ENCODE results near the gene TMPRSS4.

Gene TMPRSS4

DNA sequence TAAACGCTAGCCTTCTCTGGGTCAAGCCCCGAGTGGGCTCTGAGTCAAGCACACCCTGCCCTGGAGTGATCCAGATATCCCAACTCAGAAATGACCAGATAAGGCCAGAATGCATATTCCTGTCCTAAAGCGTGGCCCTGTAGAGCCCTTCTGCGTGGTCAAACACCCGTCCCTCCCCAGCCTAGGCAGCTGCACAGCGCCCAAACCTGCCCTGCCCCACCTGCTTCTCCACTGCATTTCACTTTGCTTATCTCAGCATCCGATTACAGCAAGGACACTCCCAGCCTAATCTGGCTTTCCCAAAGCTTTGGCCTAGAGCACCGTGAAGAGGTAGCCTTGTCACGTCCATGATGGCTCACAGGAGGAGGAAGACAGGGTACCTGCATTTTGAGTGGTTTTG, 11.9 kb upstream of the TMPRSS4 start:
- no peaks in the 10 kb centered on the region for H3K36me3 ChIP-seq (ENCODE audit: control insufficient read depth in 1 of 2, insufficient read depth in 2 of 2, low read length in 2 of 2)

DNA sequence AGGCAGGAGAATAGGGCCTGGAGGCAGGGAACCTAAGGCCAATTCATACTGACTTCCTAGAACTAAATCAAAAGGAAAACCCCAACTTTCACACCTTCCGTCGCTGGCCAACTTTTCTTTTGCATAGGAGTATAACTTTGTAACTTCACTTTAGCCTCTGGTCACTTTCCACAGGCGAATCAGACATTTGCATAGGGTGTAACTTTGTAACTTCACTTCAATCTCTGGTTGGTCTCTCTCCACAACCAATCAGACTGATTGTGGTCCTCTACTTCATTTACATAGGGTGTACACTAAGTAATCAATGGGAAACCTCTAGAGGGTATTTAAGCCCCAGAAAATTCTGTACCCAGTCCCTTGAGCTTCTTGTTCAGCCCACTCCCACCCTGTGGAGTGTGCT, 11.5 kb upstream of the TMPRSS4 start:
- Histone ChIP-seq H3K27ac (ENCODE audit: low read depth, low read length) (no peak overlapping the region), H3K4me3 (ENCODE audit: low read depth in 1 of 2, low read length in 2 of 2) (no peak overlapping the region), H3K4me1 (ENCODE audit: control insufficient read depth in 1 of 2, insufficient read depth in 2 of 2, low read length in 2 of 2) (peaks cover 5 to 7% of the 10 kb centered on the region in 2 donors), H3K27me3 (ENCODE audit: control insufficient read depth in 1 of 2, insufficient read depth in 2 of 2, low read length in 2 of 2) (no peaks in the 10 kb centered on the region), H3K9me3 (ENCODE audit: control insufficient read depth in 1 of 2, low read length in 2 of 2) (no peaks in the 10 kb centered on the region), H3K36me3 (ENCODE audit: control insufficient read depth in 1 of 2, insufficient read depth in 2 of 2, low read length in 2 of 2) (no peaks in the 10 kb centered on the region), H3K9ac (ENCODE audit: low read depth in 1 of 2, low read length in 2 of 2) (no peak overlapping the region)

More for the DNA sequence above, 11.9 kb upstream of the TMPRSS4 start:
- no peak overlapping the region for H3K27ac ChIP-seq (ENCODE audit: low read depth, low read length)
- no peaks in the 10 kb centered on the region for H3K27me3 ChIP-seq (ENCODE audit: control insufficient read depth in 1 of 2, insufficient read depth in 2 of 2, low read length in 2 of 2)
- H3K4me3 ChIP-seq (ENCODE audit: low read depth in 1 of 2, low read length in 2 of 2), result no peak overlapping the region
- no peak overlapping the region for H3K9ac ChIP-seq (ENCODE audit: low read depth in 1 of 2, low read length in 2 of 2)
- peaks cover 5 to 7% of the 10 kb centered on the region in 2 donors for H3K4me1 ChIP-seq (ENCODE audit: control insufficient read depth in 1 of 2, insufficient read depth in 2 of 2, low read length in 2 of 2)
- no peaks in the 10 kb centered on the region for H3K9me3 ChIP-seq (ENCODE audit: control insufficient read depth in 1 of 2, low read length in 2 of 2)

DNA sequence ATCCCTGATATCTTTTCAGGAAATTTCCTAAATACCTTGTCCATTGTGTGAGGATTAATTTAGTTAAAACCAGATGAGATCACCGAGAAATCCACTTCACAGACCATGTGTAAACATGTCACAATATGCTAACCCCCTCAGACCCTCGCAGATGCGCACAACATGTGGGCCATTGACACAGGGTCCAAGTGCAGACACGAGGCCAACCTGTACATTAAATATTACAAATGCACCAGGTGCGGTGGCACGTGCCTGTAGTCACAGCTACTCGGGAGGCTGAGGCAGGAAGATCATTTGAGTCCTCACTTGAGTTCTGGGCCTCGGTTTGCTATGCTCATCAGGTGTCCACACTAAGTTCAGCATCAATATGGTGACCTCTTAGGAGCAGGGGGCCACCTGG, 9.9 kb upstream of the TMPRSS4 start:
- H3K9ac ChIP-seq (ENCODE audit: low read depth in 1 of 2, low read length in 2 of 2), result no peak overlapping the region
- no peak overlapping the region for H3K4me3 ChIP-seq (ENCODE audit: low read depth in 1 of 2, low read length in 2 of 2)
- no peak overlapping the region for H3K27ac ChIP-seq (ENCODE audit: low read depth, low read length)
- no peaks in the 10 kb centered on the region for H3K27me3 ChIP-seq (ENCODE audit: control insufficient read depth in 1 of 2, insufficient read depth in 2 of 2, low read length in 2 of 2)
- no peaks in the 10 kb centered on the region for H3K36me3 ChIP-seq (ENCODE audit: control insufficient read depth in 1 of 2, insufficient read depth in 2 of 2, low read length in 2 of 2)
- H3K4me1 ChIP-seq (ENCODE audit: control insufficient read depth in 1 of 2, insufficient read depth in 2 of 2, low read length in 2 of 2), result peaks cover 5 to 7% of the 10 kb centered on the region in 2 donors
- no peaks in the 10 kb centered on the region for H3K9me3 ChIP-seq (ENCODE audit: control insufficient read depth in 1 of 2, low read length in 2 of 2)

DNA sequence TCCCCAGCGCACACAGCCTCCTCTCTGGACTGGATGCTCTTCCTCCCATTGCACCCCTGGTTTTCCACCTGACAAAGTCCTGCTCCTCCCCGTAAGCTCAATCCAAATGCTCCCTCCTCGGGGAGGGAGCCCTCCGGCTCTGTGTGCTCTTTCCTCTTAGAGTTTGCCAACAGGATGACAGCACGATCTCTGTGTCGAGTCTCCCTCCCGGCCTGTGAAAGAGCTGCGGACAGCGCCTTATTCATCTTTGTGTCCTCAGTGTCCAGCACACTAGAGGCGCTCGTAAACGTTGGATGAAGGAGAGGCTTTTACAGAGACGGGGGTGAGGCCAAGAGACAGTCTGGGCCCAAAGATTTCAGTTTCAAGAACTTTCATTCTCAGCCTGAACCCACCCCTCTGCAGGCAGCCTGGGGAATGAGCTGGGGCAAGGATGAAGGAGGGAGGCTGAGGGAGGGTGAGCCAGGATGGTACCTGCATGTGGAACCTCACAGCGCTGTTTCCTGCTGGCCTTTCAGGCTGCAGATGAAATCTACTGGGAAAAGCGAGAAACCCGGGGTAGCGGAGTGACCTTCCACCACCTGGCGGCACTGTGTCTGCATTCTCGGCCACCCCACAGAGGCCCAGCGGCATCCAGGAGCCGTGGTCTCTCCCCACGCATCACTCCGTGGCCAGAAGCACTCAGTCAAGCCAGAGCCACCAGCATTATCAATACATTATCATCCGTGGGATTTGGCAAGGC, 8.5 kb upstream of the TMPRSS4 start:
- H3K27me3 ChIP-seq (ENCODE audit: control insufficient read depth in 1 of 2, insufficient read depth in 2 of 2, low read length in 2 of 2), result no peaks in the 10 kb centered on the region
- no peak overlapping the region for H3K4me3 ChIP-seq (ENCODE audit: low read depth in 1 of 2, low read length in 2 of 2)
- no peaks in the 10 kb centered on the region for H3K9me3 ChIP-seq (ENCODE audit: control insufficient read depth in 1 of 2, low read length in 2 of 2)
- no peak overlapping the region for H3K27ac ChIP-seq (ENCODE audit: low read depth, low read length)
- H3K9ac ChIP-seq (ENCODE audit: low read depth in 1 of 2, low read length in 2 of 2), result no peak overlapping the region
- H3K36me3 ChIP-seq (ENCODE audit: control insufficient read depth in 1 of 2, insufficient read depth in 2 of 2, low read length in 2 of 2), result no peaks in the 10 kb centered on the region
- H3K4me1 ChIP-seq (ENCODE audit: control insufficient read depth in 1 of 2, insufficient read depth in 2 of 2, low read length in 2 of 2), result peaks cover 5 to 7% of the 10 kb centered on the region in 2 donors

DNA sequence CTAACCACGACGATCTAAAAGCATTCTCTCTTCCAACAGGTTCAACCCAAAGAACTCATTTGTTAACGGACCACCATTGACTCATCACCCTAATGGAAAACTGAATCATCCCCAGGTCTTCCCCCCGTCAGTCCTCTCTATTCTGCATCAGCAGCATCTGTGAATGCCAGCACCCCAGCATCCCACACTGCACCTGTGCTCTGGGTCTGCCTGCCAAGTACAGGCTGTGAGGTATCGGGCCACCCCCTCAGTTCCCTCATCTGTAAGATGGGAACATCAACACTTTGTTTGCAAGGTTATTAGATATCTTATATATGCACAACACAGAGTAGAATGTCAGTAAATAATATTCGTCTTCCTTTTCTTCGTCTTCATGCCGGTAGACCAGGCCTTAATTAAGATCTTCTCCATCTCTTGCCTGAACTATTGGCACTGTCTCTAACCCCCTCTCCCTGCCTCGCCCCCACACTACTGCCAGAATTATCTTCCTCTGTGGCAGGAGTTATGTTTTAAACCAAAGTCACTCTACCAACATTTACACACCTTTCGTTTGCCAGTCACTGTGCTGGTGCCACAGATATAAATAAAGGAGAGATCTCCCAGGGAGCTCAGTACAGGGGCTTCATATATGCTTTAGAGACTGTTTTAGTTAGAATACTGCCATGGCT, 7.8 kb upstream of the TMPRSS4 start:
- no peak overlapping the region for H3K27ac ChIP-seq (ENCODE audit: low read depth, low read length)

DNA sequence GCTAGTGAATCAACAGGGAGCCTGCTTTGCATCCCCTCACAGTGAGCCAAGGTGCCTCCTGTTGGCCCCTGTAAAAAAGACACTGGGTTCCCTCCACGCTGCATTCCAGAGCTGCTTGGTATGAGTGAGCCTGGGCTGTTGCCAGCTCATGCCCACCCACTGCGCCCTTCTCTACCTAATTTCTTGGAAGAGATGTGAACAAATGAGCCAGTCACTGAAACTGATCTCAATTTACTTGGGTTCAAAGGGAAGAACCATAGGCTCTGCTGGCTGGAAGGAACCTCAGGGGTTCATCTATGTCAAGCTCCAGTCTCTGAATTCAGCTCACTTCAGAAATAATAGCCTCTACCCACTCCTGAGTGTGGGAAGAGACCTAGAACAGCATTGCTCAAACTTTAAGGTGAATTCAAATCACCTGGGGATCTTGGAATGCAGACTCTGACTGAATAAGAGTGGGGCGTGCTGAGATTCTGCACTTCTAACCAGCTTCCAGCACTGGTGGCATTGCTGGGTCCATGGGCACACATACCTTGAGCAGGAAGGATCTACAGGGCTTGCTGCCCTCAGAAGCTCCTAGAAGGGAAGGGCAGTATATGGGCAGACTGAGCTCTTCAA, 5.4 kb upstream of the TMPRSS4 start:
- Histone ChIP-seq H3K9me3 (ENCODE audit: control insufficient read depth in 1 of 2, low read length in 2 of 2) (no peaks in the 10 kb centered on the region), H3K4me1 (ENCODE audit: control insufficient read depth in 1 of 2, insufficient read depth in 2 of 2, low read length in 2 of 2) (peaks cover 15 to 20% of the 10 kb centered on the region in 2 donors), H3K27me3 (ENCODE audit: control insufficient read depth in 1 of 2, insufficient read depth in 2 of 2, low read length in 2 of 2) (no peaks in the 10 kb centered on the region), H3K27ac (ENCODE audit: low read depth, low read length) (no peak overlapping the region), H3K36me3 (ENCODE audit: control insufficient read depth in 1 of 2, insufficient read depth in 2 of 2, low read length in 2 of 2) (no peaks in the 10 kb centered on the region), H3K9ac (ENCODE audit: low read depth in 1 of 2, low read length in 2 of 2) (no peak overlapping the region), H3K4me3 (ENCODE audit: low read depth in 1 of 2, low read length in 2 of 2) (no peak overlapping the region)

More for the DNA sequence above, 7.8 kb upstream of the TMPRSS4 start:
- H3K9ac ChIP-seq (ENCODE audit: low read depth in 1 of 2, low read length in 2 of 2), result no peak overlapping the region
- H3K4me3 ChIP-seq (ENCODE audit: low read depth in 1 of 2, low read length in 2 of 2), result no peak overlapping the region
- no peaks in the 10 kb centered on the region for H3K27me3 ChIP-seq (ENCODE audit: control insufficient read depth in 1 of 2, insufficient read depth in 2 of 2, low read length in 2 of 2)
- H3K4me1 ChIP-seq (ENCODE audit: control insufficient read depth in 1 of 2, insufficient read depth in 2 of 2, low read length in 2 of 2), result peaks cover 5 to 7% of the 10 kb centered on the region in 2 donors
- H3K9me3 ChIP-seq (ENCODE audit: control insufficient read depth in 1 of 2, low read length in 2 of 2), result no peaks in the 10 kb centered on the region
- no peaks in the 10 kb centered on the region for H3K36me3 ChIP-seq (ENCODE audit: control insufficient read depth in 1 of 2, insufficient read depth in 2 of 2, low read length in 2 of 2)

DNA sequence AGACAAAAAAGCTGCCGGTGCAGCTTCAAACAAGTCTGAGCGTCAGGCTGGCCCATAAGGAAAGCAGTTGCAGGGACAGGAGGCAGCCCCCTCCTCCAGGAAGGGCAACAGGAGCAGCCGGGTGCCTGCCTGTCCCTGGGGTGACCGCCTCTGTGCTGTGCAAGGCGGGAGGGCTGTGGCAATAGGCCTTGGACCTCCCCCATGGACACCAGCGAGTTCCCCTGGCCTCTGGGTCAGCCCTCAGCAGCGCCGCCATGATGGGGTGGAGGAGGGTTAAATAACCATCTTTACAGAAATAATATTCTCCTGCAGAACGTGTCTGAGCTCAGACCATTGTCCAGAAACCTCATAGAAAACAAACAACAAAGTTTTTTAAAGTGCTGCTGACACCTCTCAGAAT, 3.3 kb upstream of the TMPRSS4 start:
- no peak overlapping the region for H3K27ac ChIP-seq (ENCODE audit: low read depth, low read length)
- H3K27me3 ChIP-seq (ENCODE audit: control insufficient read depth in 1 of 2, insufficient read depth in 2 of 2, low read length in 2 of 2), result no peaks in the 10 kb centered on the region
- no peaks in the 10 kb centered on the region for H3K9me3 ChIP-seq (ENCODE audit: control insufficient read depth in 1 of 2, low read length in 2 of 2)
- no peak overlapping the region for H3K4me3 ChIP-seq (ENCODE audit: low read depth in 1 of 2, low read length in 2 of 2)
- H3K36me3 ChIP-seq (ENCODE audit: control insufficient read depth in 1 of 2, insufficient read depth in 2 of 2, low read length in 2 of 2), result no peaks in the 10 kb centered on the region
- H3K9ac ChIP-seq (ENCODE audit: low read depth in 1 of 2, low read length in 2 of 2), result no peak overlapping the region
- H3K4me1 ChIP-seq (ENCODE audit: control insufficient read depth in 1 of 2, insufficient read depth in 2 of 2, low read length in 2 of 2), result peaks cover 15 to 21% of the 10 kb centered on the region in 2 donors

DNA sequence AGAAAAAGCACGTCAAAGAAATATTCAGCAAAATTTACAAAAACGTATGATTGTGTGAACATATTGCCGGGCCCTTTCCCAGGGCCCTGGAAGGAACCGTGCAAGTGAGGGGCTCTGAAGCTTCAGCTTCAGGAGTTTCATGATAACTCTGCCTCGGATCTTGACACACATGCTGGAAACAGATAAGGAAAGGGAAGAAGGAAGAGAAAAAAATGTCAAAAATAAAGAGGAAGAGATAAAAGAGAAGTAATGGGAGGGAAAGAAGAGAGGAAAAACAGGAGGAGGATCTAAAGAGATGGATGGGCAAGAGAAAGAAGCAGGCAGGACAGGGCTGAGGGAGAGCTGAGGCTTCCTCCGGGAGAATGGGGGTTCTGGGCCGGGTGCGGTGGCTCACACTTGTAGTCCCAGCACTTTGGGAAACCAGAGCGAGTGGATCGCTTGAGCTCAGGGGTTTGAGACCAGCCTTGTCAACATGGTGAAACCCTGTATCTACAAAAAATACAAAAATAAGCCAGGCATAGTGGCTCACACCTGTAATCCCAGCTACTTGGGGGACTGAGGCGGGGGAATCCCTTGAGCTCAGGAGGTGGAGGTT, 2.7 kb upstream of the TMPRSS4 start:
- H3K9me3 ChIP-seq (ENCODE audit: control insufficient read depth in 1 of 2, low read length in 2 of 2), result no peaks in the 10 kb centered on the region
- H3K4me3 ChIP-seq (ENCODE audit: low read depth in 1 of 2, low read length in 2 of 2), result no peak overlapping the region
- H3K9ac ChIP-seq (ENCODE audit: low read depth in 1 of 2, low read length in 2 of 2), result no peak overlapping the region
- no peaks in the 10 kb centered on the region for H3K27me3 ChIP-seq (ENCODE audit: control insufficient read depth in 1 of 2, insufficient read depth in 2 of 2, low read length in 2 of 2)
- H3K27ac ChIP-seq (ENCODE audit: low read depth, low read length), result no peak overlapping the region
- H3K4me1 ChIP-seq (ENCODE audit: control insufficient read depth in 1 of 2, insufficient read depth in 2 of 2, low read length in 2 of 2), result peaks cover 15 to 21% of the 10 kb centered on the region in 2 donors
- H3K36me3 ChIP-seq (ENCODE audit: control insufficient read depth in 1 of 2, insufficient read depth in 2 of 2, low read length in 2 of 2), result no peaks in the 10 kb centered on the region

DNA sequence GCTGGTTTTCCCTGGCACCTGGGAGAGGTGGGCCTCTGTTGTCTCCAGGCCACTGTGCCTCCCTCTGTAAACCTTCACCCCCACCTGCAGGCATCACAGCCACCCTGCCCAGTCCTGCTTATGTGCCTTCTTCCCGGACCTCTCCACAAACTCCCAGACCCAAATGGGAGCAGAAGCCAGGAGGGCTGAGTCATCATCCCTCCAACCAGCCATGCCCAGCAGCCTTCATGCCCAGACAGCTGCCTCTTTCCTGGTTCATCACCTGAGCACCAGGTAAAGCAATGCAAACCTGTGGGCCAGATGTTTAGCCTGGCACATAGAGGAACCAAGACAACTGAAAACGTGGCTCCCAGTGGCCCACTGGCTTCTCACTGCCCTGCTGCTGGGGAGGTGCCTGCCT, 2.1 kb upstream of the TMPRSS4 start:
- Histone ChIP-seq H3K27ac (ENCODE audit: low read depth, low read length) (no peak overlapping the region), H3K27me3 (ENCODE audit: control insufficient read depth in 1 of 2, insufficient read depth in 2 of 2, low read length in 2 of 2) (no peaks in the 10 kb centered on the region), H3K4me1 (ENCODE audit: control insufficient read depth in 1 of 2, insufficient read depth in 2 of 2, low read length in 2 of 2) (peaks cover 17 to 23% of the 10 kb centered on the region in 2 donors), H3K9me3 (ENCODE audit: control insufficient read depth in 1 of 2, low read length in 2 of 2) (no peaks in the 10 kb centered on the region), H3K4me3 (ENCODE audit: low read depth in 1 of 2, low read length in 2 of 2) (no peak overlapping the region), H3K36me3 (ENCODE audit: control insufficient read depth in 1 of 2, insufficient read depth in 2 of 2, low read length in 2 of 2) (no peaks in the 10 kb centered on the region), H3K9ac (ENCODE audit: low read depth in 1 of 2, low read length in 2 of 2) (no peak overlapping the region)

DNA sequence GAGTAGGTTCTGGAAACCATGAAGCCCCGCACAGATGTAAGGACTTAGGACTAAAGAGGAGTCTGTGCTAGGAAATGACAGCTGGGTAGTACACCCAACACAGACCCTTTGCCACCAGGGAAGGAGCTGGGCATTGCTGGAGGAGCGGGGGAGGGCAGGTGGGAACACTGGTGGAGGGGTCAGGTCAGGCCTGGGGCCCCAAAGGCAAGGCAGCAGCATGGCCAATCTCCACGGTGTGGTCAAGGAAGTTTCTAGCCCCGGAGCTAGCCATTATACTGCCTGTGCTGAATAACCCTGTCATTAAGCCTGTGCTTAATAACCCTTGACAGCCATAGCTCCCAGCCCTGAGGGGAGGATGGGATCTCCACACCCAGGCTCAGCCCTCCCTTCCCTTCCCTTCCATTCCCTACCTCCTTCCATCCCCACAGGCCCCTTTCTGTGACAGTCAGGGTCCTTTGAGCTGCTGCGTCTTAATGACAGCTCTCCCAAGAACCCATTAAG, 2.1 kb downstream of the TMPRSS4 start:
- H3K36me3 ChIP-seq (ENCODE audit: control insufficient read depth in 1 of 2, insufficient read depth in 2 of 2, low read length in 2 of 2), result peaks cover 4% of the 10 kb centered on the region in 2 donors
- peak overlapping the region; percentile 43 to 86 for H3K9ac ChIP-seq (ENCODE audit: low read depth in 1 of 2, low read length in 2 of 2)
- H3K27ac ChIP-seq (ENCODE audit: low read depth, low read length), result peak overlapping the region; percentile 44
- no peaks in the 10 kb centered on the region for H3K9me3 ChIP-seq (ENCODE audit: control insufficient read depth in 1 of 2, low read length in 2 of 2)
- peak overlapping the region; percentile 64 to 71 for H3K4me3 ChIP-seq (ENCODE audit: low read depth in 1 of 2, low read length in 2 of 2)
- no peaks in the 10 kb centered on the region for H3K27me3 ChIP-seq (ENCODE audit: control insufficient read depth in 1 of 2, insufficient read depth in 2 of 2, low read length in 2 of 2)
- H3K4me1 ChIP-seq (ENCODE audit: control insufficient read depth in 1 of 2, insufficient read depth in 2 of 2, low read length in 2 of 2), result peaks cover 45 to 49% of the 10 kb centered on the region in 2 donors
